ENCODE measurements around the gene MEGF11.

- no peak for TF ChIP-seq CREB5 (CRISPR knock-in tag; IDR thresholded peaks at IDR 0.05; ENCODE audit: low read depth)
- TF ChIP-seq GLIS3 (CRISPR knock-in tag; IDR thresholded peaks at IDR 0.05), result no peak
- no peak for TF ChIP-seq TCF4 (CRISPR knock-in tag; IDR thresholded peaks at IDR 0.05; ENCODE audit: borderline replicate concordance)
Observed at GRCh38 chr15:66071160-66071920, 182.2 kb downstream of the MEGF11 start.
